Body of pancreas (tissue), 4 donors: ENCODE results near the gene LETM1. TPM values are rescaled to one million over a fixed set of nuclear protein-coding genes. Genes with fewer than 3 reads are reported as not detected.

Experiments
- ATAC-seq: fragments of 150-250 bp; one replicate; pipeline ENCODE4 v1.9.1; 2016
- DNase-seq, 4 donors: peaks; one replicate each; pipeline ENCODE4 v3.0.0-alpha.2; 2019
- H3K27ac ChIP-seq, 4 donors: fragments of 200-600 bp; sonication (generic); 1 replicate in 3 of 4; 2 replicates in 1 of 4; pipeline versions ENCODE4 v1.5.1 to v1.6.1; 2016 to 2019; ENCODE audit warnings: mild to moderate bottlenecking in 1 of 4, mixed read lengths in 1 of 4, moderate library complexity in 1 of 4
- H3K27me3 ChIP-seq, 2 donors: fragments of 200-600 bp; sonication (generic); one replicate each; pipeline ENCODE4 v1.6.0; 2016; ENCODE audit warnings: mild to moderate bottlenecking in 1 of 2
- H3K36me3 ChIP-seq, 2 donors: fragments of 200-600 bp; sonication (generic); replicated peaks in 1 of 2; 2 replicates each; pipeline ENCODE4 v1.5.1; 2016; ENCODE audit warnings: low read depth in 2 of 2; ENCODE audit not compliant: insufficient read depth in 1 of 2
- H3K4me1 ChIP-seq: fragments of 200-600 bp; sonication (generic); one replicate; pipeline ENCODE4 v1.6.0; 2016
- H3K4me3 ChIP-seq, 2 donors: fragments of 200-600 bp; sonication (generic); 1 replicate in 1 of 2; 2 replicates in 1 of 2; pipeline ENCODE4 v1.5.1; 2016 to 2019
- H3K9me3 ChIP-seq, 3 donors: fragments of 200-600 bp; sonication (generic); 1 replicate in 2 of 3; 2 replicates in 1 of 3; pipeline ENCODE4 v1.5.1; 2016
- POLR2A ChIP-seq, 3 donors: fragments of 450-650 bp; IDR thresholded peaks; one replicate each; pipeline ENCODE4 v1.6.1; 2016; ENCODE audit warnings: antibody characterized with exemption in 3 of 3, mild to moderate bottlenecking in 2 of 3
- WGBS, 2 donors: methylation state at CpG; one replicate each; pipeline ENCODE4 v1.1.5; 2017; 5-methylcytosine and 5-hydroxymethylcytosine counted together
- intact Hi-C: fragments of 100-400 bp; cut with DNase I; formaldehyde crosslinking; loops from one replicate; pipeline ENCODE4 v1.15.1; 2023
- total RNA-seq, 2 donors: library from RNA; depleted of rRNA; stranded (reverse); fragments of >200 nt; gene quantifications; one replicate each; pipeline ENCODE4 v1.1.0, GENCODE V29; 2016
- TF ChIP-seq, protein P1 (sequence below), 7 experiments: fragments of 450-650 bp in 4 of 7; fragments of 200-600 bp in 3 of 7; sonication (generic) in 3 of 7; IDR thresholded peaks; one replicate each; pipeline ENCODE4 v1.5.1; 2016 to 2019; ENCODE audit warnings: antibody characterized with exemption in 7 of 7

The LETM1 gene
- total RNA-seq, 2 donors from 2014 or later = 23.3 to 52.4 TPM

DNA sequence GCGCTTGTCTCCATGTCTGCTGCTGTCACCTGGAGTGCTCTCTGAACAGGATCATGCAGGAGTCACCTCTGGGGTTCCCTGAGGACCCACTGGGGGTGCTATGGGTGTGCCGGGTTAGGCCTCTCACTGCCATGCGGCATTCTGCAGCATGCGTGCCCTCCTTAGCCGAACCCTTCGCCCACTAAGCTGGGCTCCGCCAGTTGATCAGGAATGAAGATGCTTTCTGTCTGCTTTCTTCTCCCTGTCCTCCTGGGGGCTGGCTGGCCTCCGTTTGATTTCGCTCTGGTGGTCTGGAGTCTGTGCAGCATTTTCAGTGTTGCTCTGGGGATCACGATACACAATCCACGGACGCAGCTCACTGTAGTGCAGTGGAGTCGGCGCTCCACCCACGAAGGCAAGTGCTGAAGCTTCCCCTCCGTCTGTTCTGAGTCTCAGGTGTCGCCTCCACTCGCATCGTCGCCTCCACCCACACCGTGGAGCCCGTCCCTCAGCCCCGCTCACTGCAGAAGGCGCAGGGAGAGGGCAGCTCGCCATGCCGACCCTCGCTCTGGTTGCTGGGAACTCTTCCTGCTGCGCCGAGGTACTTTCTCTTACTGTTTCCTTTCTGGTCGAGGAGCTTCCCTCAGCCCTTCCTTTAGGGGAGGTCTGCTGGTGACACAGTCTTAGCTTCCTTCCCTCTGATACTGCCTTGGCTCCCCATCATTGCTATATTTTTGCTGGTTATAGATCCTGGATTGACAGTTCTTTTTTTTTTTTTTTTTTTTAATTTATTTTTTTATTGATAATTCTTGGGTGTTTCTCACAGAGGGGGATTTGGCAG lies 29.2 kb downstream of the LETM1 start:
- Histone ChIP-seq H3K27ac (no peak overlapping the region), H3K36me3 (peaks cover 9 to 40% of the 10 kb centered on the region in 2 donors), H3K4me1 (no peaks in the 10 kb centered on the region), H3K9me3 (no peaks in the 10 kb centered on the region), H3K27me3 (no peaks in the 10 kb centered on the region), H3K4me3 (no peak overlapping the region)
- no peak for ATAC-seq
- no peak for DNase-seq
- intact Hi-C loops = no loop called here
- WGBS, 2 donors = 92 to 95% methylated on average over 30 of the region's 30 CpGs
- TF ChIP-seq, protein P1, sequence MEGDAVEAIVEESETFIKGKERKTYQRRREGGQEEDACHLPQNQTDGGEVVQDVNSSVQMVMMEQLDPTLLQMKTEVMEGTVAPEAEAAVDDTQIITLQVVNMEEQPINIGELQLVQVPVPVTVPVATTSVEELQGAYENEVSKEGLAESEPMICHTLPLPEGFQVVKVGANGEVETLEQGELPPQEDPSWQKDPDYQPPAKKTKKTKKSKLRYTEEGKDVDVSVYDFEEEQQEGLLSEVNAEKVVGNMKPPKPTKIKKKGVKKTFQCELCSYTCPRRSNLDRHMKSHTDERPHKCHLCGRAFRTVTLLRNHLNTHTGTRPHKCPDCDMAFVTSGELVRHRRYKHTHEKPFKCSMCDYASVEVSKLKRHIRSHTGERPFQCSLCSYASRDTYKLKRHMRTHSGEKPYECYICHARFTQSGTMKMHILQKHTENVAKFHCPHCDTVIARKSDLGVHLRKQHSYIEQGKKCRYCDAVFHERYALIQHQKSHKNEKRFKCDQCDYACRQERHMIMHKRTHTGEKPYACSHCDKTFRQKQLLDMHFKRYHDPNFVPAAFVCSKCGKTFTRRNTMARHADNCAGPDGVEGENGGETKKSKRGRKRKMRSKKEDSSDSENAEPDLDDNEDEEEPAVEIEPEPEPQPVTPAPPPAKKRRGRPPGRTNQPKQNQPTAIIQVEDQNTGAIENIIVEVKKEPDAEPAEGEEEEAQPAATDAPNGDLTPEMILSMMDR (IDR thresholded peaks at IDR 0.05) = no peak
- TF ChIP-seq POLR2A (IDR thresholded peaks at IDR 0.05) = no peak

DNA sequence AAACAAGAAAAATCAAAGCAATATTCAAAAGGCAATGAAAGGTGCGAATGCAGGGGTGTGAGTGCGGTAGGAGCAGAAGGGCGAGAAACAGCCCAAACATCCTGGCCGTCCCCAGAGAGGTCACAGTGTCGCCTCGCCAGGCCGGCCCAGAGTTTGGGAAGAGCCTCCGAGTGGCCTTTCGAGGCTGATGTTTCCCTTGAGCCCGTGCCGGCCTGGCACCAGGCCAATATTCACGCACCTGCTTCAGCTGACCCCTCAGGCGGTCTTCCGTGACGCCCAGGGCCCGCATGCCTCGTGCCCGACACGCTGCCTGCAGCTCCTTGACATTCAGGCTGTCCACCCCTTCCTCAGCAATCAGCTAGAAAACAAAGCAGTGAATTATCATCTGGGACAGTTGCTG lies 30.6 kb downstream of the LETM1 start:
- DNase-seq (no peak), ATAC-seq (no peak)
- no peaks in the 10 kb centered on the region for H3K4me1 ChIP-seq
- no peaks in the 10 kb centered on the region for H3K9me3 ChIP-seq
- H3K27ac ChIP-seq = no peak overlapping the region
- intact Hi-C loops = no loop called here
- WGBS, 2 donors = 81 to 84% methylated on average over 19 of the region's 19 CpGs
- no peak for TF ChIP-seq POLR2A (IDR thresholded peaks at IDR 0.05)
- TF ChIP-seq, protein P1 (IDR thresholded peaks at IDR 0.05) = no peak
- no peak overlapping the region for H3K4me3 ChIP-seq
- H3K27me3 ChIP-seq = no peaks in the 10 kb centered on the region
- H3K36me3 ChIP-seq = peaks cover 9 to 35% of the 10 kb centered on the region in 2 donors

DNA sequence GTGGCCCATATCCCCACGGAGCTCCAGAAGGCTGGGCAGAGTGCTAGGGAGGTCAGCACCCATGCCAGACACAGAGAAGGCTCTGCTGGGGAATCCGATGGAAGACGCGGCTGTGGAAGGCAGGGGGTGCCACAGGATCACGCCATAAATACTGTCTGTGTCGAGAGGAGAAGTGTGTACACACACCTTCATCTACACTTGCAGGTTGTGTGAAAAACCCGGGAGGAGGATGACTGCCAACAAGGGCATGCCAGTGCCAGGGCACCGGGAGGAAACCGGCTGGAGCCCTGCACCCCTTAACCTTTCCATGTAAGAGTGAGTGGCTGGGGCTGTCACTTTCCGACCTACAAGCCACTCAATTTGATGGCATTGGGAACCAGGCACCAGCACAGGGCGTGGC lies 31.2 kb downstream of the LETM1 start:
- WGBS, 2 donors = 74 to 85% methylated on average over 8 to 11 of the region's 11 CpGs
- H3K9me3 ChIP-seq = no peaks in the 10 kb centered on the region
- no peak overlapping the region for H3K4me3 ChIP-seq
- peaks cover 9 to 35% of the 10 kb centered on the region in 2 donors for H3K36me3 ChIP-seq
- intact Hi-C loops = no loop called here
- no peak for DNase-seq
- no peak overlapping the region for H3K27ac ChIP-seq
- H3K27me3 ChIP-seq = no peaks in the 10 kb centered on the region
- no peaks in the 10 kb centered on the region for H3K4me1 ChIP-seq
- no peak for ATAC-seq
- TF ChIP-seq, protein P1 (IDR thresholded peaks at IDR 0.05) = no peak
- no peak for TF ChIP-seq POLR2A (IDR thresholded peaks at IDR 0.05)

DNA sequence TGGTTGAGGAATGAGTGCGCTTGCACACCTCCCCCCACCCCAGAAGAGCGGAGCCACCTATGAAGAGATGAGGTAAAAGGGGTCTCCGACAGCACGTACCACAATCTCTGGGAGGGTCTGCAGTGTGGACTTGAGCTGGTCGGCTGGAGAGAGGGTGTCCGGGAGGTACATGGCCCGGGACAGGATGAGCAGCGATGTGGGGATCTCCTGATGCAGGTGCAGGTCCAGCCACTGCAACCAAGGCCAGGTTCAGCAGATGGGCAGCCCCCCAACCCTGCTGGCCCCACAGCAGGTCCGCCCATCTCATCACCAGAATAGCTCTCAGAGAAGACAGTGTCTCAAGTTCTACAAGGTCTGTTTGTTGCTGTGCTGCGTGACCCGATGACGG lies 32.4 kb downstream of the LETM1 start:
- 94 to 99% methylated on average over 10 to 12 of the region's 12 CpGs for WGBS, 2 donors
- H3K4me1 ChIP-seq = no peaks in the 10 kb centered on the region
- ATAC-seq (no peak), DNase-seq (no peak)
- H3K36me3 ChIP-seq = peaks cover 9 to 37% of the 10 kb centered on the region in 2 donors
- no peak overlapping the region for H3K27ac ChIP-seq
- H3K9me3 ChIP-seq = no peaks in the 10 kb centered on the region
- intact Hi-C loops = no loop called here
- H3K27me3 ChIP-seq = no peaks in the 10 kb centered on the region
- TF ChIP-seq, protein P1 (IDR thresholded peaks at IDR 0.05) = no peak
- no peak for TF ChIP-seq POLR2A (IDR thresholded peaks at IDR 0.05)
- H3K4me3 ChIP-seq = no peak overlapping the region
